Sigmoid colon (tissue), 4 donors: Measurements from ENCODE around the gene C1orf198.

ENCODE experiments used
- CTCF ChIP-seq, 4 experiments: fragments of 450-650 bp in 3 of 4; fragments of 200-600 bp in 1 of 4; IDR thresholded peaks; one replicate each; pipeline ENCODE4 v1.5.1; 2016 to 2019; ENCODE audit warnings: antibody characterized with exemption in 4 of 4, mild to moderate bottlenecking in 3 of 4, moderate library complexity in 2 of 4
- EP300 ChIP-seq, 4 donors: sonication (generic); formaldehyde crosslinking; IDR thresholded peaks; one replicate each; pipeline ENCODE4 v1.6.1; 2017; ENCODE audit warnings: antibody characterized with exemption in 4 of 4
- POLR2A ChIP-seq, 2 donors: fragments of 450-650 bp; IDR thresholded peaks; one replicate each; pipeline ENCODE4 v1.6.1; 2016; ENCODE audit warnings: antibody characterized with exemption in 2 of 2, mild to moderate bottlenecking in 2 of 2, moderate library complexity in 2 of 2
- POLR2AphosphoS5 ChIP-seq, 4 donors: sonication (generic); formaldehyde crosslinking; IDR thresholded peaks; one replicate each; pipeline ENCODE4 v1.6.1; 2017; ENCODE audit warnings: antibody characterized with exemption in 4 of 4

GRCh38 chr1:230861970-230862595 lies 6.2 kb downstream of the C1orf198 start:
- TF ChIP-seq EP300 (IDR thresholded peaks at IDR 0.05): no peak
- TF ChIP-seq POLR2AphosphoS5 (IDR thresholded peaks at IDR 0.05): peak in 1 of 4 donors; percentile 24
- TF ChIP-seq CTCF (IDR thresholded peaks at IDR 0.05): no peak
- no peak for TF ChIP-seq POLR2A (IDR thresholded peaks at IDR 0.05)
